ENCODE data around the gene KAZN. TPM values are rescaled to one million over a fixed set of nuclear protein-coding genes. Genes with fewer than 3 reads are reported as not detected.

KAZN gene
- total RNA-seq, 1 donor from 2014 or later = 9.6 TPM

GRCh38 chr1:15094719-15095495 lies 496.4 kb downstream of the KAZN start:
- no peak for DNase-seq

GRCh38 chr1:15095496-15095875 lies 497.0 kb downstream of the KAZN start:
- no peak for DNase-seq

- no peak for DNase-seq
Measured at GRCh38 chr1:15096293-15096692, 497.8 kb downstream of the KAZN start.

- DNase-seq = no peak
Measured at GRCh38 chr1:15098176-15099125, 500.0 kb downstream of the KAZN start.

- no peak for DNase-seq
Measured at GRCh38 chr1:15099441-15100120, 501.1 kb downstream of the KAZN start.

- no peak for DNase-seq
Measured at GRCh38 chr1:15100121-15100879, 501.8 kb downstream of the KAZN start.

- no peak for DNase-seq
Measured at GRCh38 chr1:15100880-15101760, 502.6 kb downstream of the KAZN start.

- no peak for DNase-seq
Measured at GRCh38 chr1:15101801-15102200, 503.3 kb downstream of the KAZN start.

GRCh38 chr1:15102646-15103045 lies 504.2 kb downstream of the KAZN start:
- no peak for DNase-seq

GRCh38 chr1:15103211-15103610 lies 504.7 kb downstream of the KAZN start:
- no peak for DNase-seq

GRCh38 chr1:15103906-15104305 lies 505.4 kb downstream of the KAZN start:
- no peak for DNase-seq

- DNase-seq = no peak
Measured at GRCh38 chr1:15104768-15105167, 506.3 kb downstream of the KAZN start.

GRCh38 chr1:15106608-15107007 lies 508.1 kb downstream of the KAZN start:
- no peak for DNase-seq

GRCh38 chr1:15107058-15107687 lies 508.7 kb downstream of the KAZN start:
- no peak for DNase-seq

- no peak for DNase-seq
Measured at GRCh38 chr1:15107911-15108310, 509.4 kb downstream of the KAZN start.

- DNase-seq = no peak
Measured at GRCh38 chr1:15110128-15110866, 511.8 kb downstream of the KAZN start.

GRCh38 chr1:15110867-15111230 lies 512.4 kb downstream of the KAZN start:
- no peak for DNase-seq

- DNase-seq = no peak
Measured at GRCh38 chr1:15113146-15113545, 514.7 kb downstream of the KAZN start.

- DNase-seq = no peak
Measured at GRCh38 chr1:15114884-15115283, 516.4 kb downstream of the KAZN start.

All from skin of body (tissue), 2 donors.